Body of pancreas (tissue), 4 donors: ENCODE results near the gene REN.

ENCODE experiments used
- POLR2A ChIP-seq, 3 donors: fragments of 450-650 bp; IDR thresholded peaks; one replicate each; pipeline ENCODE4 v1.6.1; 2016; ENCODE audit warnings: antibody characterized with exemption in 3 of 3, mild to moderate bottlenecking in 2 of 3
- TF ChIP-seq, protein P1 (sequence below), 7 experiments: fragments of 450-650 bp in 4 of 7; fragments of 200-600 bp in 3 of 7; sonication (generic) in 3 of 7; IDR thresholded peaks; one replicate each; pipeline ENCODE4 v1.5.1; 2016 to 2019; ENCODE audit warnings: antibody characterized with exemption in 7 of 7

DNA sequence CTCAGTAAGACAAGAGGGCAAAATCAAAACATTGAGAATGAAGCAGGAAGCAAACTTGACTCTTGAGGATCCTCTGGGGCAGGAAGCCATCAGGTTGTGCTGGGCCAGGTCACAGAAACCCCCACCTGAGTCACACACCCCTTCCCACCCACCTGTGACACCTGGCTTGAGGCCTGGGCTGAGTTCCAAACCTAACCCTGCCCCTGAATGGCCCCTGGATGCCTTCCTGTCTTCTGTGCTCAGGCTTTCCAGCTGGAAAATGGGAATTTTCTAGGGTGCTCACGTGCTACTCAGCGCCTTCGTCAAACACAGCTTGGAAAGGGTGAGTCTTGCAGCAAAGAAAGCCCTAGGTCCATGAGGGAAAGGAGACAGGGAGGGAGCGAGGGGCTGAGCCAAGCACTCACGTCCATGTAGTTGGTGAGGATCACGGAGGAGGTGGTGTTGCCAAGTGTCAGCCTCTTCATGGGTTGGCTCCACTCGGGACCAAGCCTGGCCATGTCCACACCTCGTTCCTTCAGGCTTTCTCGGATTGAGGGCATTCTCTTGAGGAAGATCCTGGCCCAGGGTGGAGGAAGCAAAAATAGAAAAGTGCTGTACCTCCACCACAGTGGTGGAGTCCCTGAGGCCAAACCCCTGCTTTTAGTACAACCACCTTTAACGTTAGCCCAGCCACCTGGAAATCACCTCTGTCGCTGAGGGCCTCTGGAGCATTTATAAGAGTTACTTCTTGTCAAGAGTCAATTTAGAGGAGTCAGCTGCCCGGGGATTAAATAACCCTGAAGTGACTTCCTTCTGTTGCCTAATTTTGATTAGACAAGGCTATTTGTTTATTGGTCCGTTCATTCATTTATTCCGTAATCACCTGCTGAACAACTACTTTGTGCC lies 4.3 kb downstream of the REN start:
- TF ChIP-seq, protein P1, sequence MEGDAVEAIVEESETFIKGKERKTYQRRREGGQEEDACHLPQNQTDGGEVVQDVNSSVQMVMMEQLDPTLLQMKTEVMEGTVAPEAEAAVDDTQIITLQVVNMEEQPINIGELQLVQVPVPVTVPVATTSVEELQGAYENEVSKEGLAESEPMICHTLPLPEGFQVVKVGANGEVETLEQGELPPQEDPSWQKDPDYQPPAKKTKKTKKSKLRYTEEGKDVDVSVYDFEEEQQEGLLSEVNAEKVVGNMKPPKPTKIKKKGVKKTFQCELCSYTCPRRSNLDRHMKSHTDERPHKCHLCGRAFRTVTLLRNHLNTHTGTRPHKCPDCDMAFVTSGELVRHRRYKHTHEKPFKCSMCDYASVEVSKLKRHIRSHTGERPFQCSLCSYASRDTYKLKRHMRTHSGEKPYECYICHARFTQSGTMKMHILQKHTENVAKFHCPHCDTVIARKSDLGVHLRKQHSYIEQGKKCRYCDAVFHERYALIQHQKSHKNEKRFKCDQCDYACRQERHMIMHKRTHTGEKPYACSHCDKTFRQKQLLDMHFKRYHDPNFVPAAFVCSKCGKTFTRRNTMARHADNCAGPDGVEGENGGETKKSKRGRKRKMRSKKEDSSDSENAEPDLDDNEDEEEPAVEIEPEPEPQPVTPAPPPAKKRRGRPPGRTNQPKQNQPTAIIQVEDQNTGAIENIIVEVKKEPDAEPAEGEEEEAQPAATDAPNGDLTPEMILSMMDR (IDR thresholded peaks at IDR 0.05) = no peak
- TF ChIP-seq POLR2A (IDR thresholded peaks at IDR 0.05) = no peak
